ENCODE data around the gene MGA. TPM values are rescaled to one million over a fixed set of nuclear protein-coding genes. Genes with fewer than 3 reads are reported as not detected.

The MGA gene
- total and polyA plus RNA-seq, 2 experiments from 2014 or later, result 42.6 to 58.9 TPM

GRCh38 chr15:41775651-41776050, 115.4 kb downstream of the MGA start:
- TF ChIP-seq STAT1 (IDR thresholded peaks at IDR 0.05; ENCODE audit: unreplicated experiment), result no peak
- TF ChIP-seq EZH2 (IDR thresholded peaks at IDR 0.05; ENCODE audit: low read depth, unreplicated experiment), result no peak
- no peak for TF ChIP-seq ZNF114 (CRISPR knock-in tag; IDR thresholded peaks at IDR 0.05)
- no peak for TF ChIP-seq POLR2AphosphoS5 (IDR thresholded peaks at IDR 0.05; ENCODE audit: low read depth)
- TF ChIP-seq, protein P1, sequence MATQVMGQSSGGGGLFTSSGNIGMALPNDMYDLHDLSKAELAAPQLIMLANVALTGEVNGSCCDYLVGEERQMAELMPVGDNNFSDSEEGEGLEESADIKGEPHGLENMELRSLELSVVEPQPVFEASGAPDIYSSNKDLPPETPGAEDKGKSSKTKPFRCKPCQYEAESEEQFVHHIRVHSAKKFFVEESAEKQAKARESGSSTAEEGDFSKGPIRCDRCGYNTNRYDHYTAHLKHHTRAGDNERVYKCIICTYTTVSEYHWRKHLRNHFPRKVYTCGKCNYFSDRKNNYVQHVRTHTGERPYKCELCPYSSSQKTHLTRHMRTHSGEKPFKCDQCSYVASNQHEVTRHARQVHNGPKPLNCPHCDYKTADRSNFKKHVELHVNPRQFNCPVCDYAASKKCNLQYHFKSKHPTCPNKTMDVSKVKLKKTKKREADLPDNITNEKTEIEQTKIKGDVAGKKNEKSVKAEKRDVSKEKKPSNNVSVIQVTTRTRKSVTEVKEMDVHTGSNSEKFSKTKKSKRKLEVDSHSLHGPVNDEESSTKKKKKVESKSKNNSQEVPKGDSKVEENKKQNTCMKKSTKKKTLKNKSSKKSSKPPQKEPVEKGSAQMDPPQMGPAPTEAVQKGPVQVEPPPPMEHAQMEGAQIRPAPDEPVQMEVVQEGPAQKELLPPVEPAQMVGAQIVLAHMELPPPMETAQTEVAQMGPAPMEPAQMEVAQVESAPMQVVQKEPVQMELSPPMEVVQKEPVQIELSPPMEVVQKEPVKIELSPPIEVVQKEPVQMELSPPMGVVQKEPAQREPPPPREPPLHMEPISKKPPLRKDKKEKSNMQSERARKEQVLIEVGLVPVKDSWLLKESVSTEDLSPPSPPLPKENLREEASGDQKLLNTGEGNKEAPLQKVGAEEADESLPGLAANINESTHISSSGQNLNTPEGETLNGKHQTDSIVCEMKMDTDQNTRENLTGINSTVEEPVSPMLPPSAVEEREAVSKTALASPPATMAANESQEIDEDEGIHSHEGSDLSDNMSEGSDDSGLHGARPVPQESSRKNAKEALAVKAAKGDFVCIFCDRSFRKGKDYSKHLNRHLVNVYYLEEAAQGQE (IDR thresholded peaks at IDR 0.05; ENCODE audit: unreplicated experiment), result no peak
- TF ChIP-seq ZNF462 (CRISPR knock-in tag; IDR thresholded peaks at IDR 0.05), result no peak
- no peak for TF ChIP-seq CTCF (conservative IDR thresholded peaks at IDR 0.05; ENCODE audit: low read depth in 2 of 2)
- Mint-ChIP-seq H3K36me3 (ENCODE audit: low read depth) (no peaks in the 10 kb centered on the region), H3K9me3 (no peaks in the 10 kb centered on the region), H3K27me3 (ENCODE audit: insufficient read depth, low read depth, poor library complexity) (peaks cover 2% of the 10 kb centered on the region), H3K4me3 (peak overlapping the region; percentile 86), H3K27ac (no peak overlapping the region), H3K4me1 (peaks cover 49% of the 10 kb centered on the region)
- no peak for ATAC-seq
- H3K36me3 ChIP-seq (ENCODE audit: insufficient read depth), result no peaks in the 10 kb centered on the region
- H2AFZ ChIP-seq, result no peak overlapping the region
- H3F3A ChIP-seq (replicated peaks; ENCODE audit: low read depth), result peaks cover 15% of the 10 kb centered on the region
- H3K79me2 ChIP-seq (replicated peaks; ENCODE audit: insufficient read depth), result peaks cover 8% of the 10 kb centered on the region
- no peak overlapping the region for H3K27ac ChIP-seq (ENCODE audit: low read depth)
- no peaks in the 10 kb centered on the region for H3K9me2 ChIP-seq (ENCODE audit: insufficient read depth)
- no peaks in the 10 kb centered on the region for H3K27me3 ChIP-seq (ENCODE audit: insufficient read depth)
- no peak for DNase-seq (ENCODE audit: low spot score)
- peak overlapping the region; percentile 92 for H3K4me2 ChIP-seq
- H3K4me1 ChIP-seq (ENCODE audit: insufficient read depth), result peaks cover 31% of the 10 kb centered on the region
- peak overlapping the region; percentile 80 for H3K4me3 ChIP-seq
- no peaks in the 10 kb centered on the region; the same call in 1 of the 2 replicates for H4K20me1 ChIP-seq (replicated peaks; ENCODE audit: insufficient read depth)
